ENCODE data around the gene DPYSL4. TPM values are rescaled to one million over a fixed set of nuclear protein-coding genes. Genes with fewer than 3 reads are reported as not detected.

Gene DPYSL4
- total RNA-seq, 1 experiment from 2014 or later: 26.3 TPM

- Histone ChIP-seq H3K23ac (ENCODE audit: insufficient read length, low read depth, low read length) (no peak overlapping the region), H3T11ph (ENCODE audit: low read length) (no peak overlapping the region), H3K4me2 (ENCODE audit: insufficient read depth, insufficient read length, low read length) (no peak overlapping the region), H2BK120ac (ENCODE audit: low read depth, low read length, poor library complexity, severe bottlenecking) (no peak overlapping the region), H4K20me1 (ENCODE audit: control insufficient read depth, insufficient read depth, insufficient read length) (no peaks in the 10 kb centered on the region), H3K4me1 (ENCODE audit: insufficient read depth, low read length) (no peaks in the 10 kb centered on the region), H3K9me3 (ENCODE audit: control insufficient read depth, low read depth, low read length) (no peaks in the 10 kb centered on the region), H3K79me1 (ENCODE audit: insufficient read depth, low read depth, low read length, poor library complexity, severe bottlenecking) (no peaks in the 10 kb centered on the region), H3K27ac (ENCODE audit: insufficient read length, low read depth, low read length) (no peak overlapping the region), H3K23me2 (ENCODE audit: insufficient read length, low read depth, low read length, poor library complexity, severe bottlenecking) (no peaks in the 10 kb centered on the region), H4K5ac (ENCODE audit: insufficient read length, low read depth, low read length) (no peak overlapping the region), H4K91ac (ENCODE audit: insufficient read length, low read depth, low read length) (no peak overlapping the region), H2AK5ac (ENCODE audit: insufficient read length, low read length) (no peak overlapping the region), H3K14ac (ENCODE audit: insufficient read depth, low read length) (no peak overlapping the region), H3K79me2 (ENCODE audit: insufficient read depth, low read length) (no peaks in the 10 kb centered on the region), H3K4ac (ENCODE audit: low read depth, low read length) (no peak overlapping the region), H2BK5ac (ENCODE audit: insufficient read length, low read length) (no peak overlapping the region), H2BK12ac (ENCODE audit: insufficient read length, low read depth, low read length) (no peak overlapping the region), H2BK15ac (ENCODE audit: low read depth, low read length) (no peak overlapping the region), H2AFZ (ENCODE audit: low read length) (no peak overlapping the region), H2BK20ac (ENCODE audit: low read depth, low read length, poor library complexity, severe bottlenecking) (no peak overlapping the region), H4K8ac (replicated peaks; ENCODE audit: insufficient read length, low read depth, low read length) (no peak overlapping the region), H3K9ac (ENCODE audit: extremely low read depth, insufficient read length, low read length) (no peak overlapping the region), H3K27me3 (ENCODE audit: insufficient read depth, low read length) (no peaks in the 10 kb centered on the region), H3K56ac (ENCODE audit: insufficient read length, low read depth, low read length) (no peak overlapping the region), H3K18ac (ENCODE audit: insufficient read length, low read depth, low read length) (no peak overlapping the region)
- H3K27me3 Mint-ChIP-seq (ENCODE audit: low read depth): no peaks in the 10 kb centered on the region
- WGBS (ENCODE audit: extremely low coverage, insufficient read length, low lambda C conversion rate): no CpG with 5 or more reads among the region's 11 CpGs
- H3K27ac Mint-ChIP-seq: no peak overlapping the region
- no peaks in the 10 kb centered on the region for H3K9me3 Mint-ChIP-seq
- H3K4me3 Mint-ChIP-seq: no peak overlapping the region
- no peak for TF ChIP-seq CTCF (conservative IDR thresholded peaks at IDR 0.05)
- H3K36me3 Mint-ChIP-seq (ENCODE audit: insufficient read depth in 1 of 3, low read depth in 3 of 3): peaks cover 0 to 8% (median 7%) of the 10 kb centered on the region in 3 experiments; a peak in 2 of 7 replicates
- DNase-seq: no peak
- no peaks in the 10 kb centered on the region for H3K4me1 Mint-ChIP-seq
These were observed 12.6 kb downstream of the DPYSL4 start for GRCh38 chr10:132199268-132199853.

All from H9 (cell line).